GM19099 (cell line): Measurements from ENCODE around the gene MLNR.
A peak's percentile ranks its signal among the peaks of the same experiment; 100 is the strongest.

Experiments
- POLR2A ChIP-seq: IDR thresholded peaks from 3 replicates; pipeline ENCODE4 v1.6.1; 2011; ENCODE audit warnings: low read depth; ENCODE audit not compliant: insufficient read length; ENCODE audit errors: extremely low read depth

MLNR gene

DNA sequence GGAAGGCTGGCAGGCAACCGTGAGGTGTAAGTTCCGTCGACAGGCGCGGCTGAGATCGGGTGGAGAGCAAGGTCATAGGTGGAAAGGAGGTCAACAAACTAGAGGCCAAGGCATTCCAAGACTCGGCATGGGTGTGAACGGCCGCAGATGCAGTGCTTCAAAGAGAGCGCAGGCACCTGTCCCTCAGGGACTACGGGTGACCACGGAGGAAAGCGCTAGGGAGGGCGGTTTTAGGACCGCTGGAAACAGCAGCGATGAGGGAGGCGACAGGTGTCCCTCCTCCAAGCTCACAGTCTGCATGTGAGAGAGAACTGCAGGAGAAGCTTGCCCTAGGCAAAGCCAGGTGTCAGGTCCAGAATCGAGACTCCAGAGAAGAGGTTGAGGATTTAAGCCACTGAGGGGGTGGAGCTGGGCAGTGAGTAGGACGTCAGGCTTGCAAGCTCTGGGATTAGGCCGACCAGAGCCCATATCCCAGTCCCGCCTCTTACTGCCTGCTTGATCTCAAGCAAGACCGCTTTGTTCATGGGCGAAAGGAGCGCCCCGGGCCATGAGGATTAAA lies 1.6 kb upstream of the MLNR start:
- TF ChIP-seq POLR2A: no peak

DNA sequence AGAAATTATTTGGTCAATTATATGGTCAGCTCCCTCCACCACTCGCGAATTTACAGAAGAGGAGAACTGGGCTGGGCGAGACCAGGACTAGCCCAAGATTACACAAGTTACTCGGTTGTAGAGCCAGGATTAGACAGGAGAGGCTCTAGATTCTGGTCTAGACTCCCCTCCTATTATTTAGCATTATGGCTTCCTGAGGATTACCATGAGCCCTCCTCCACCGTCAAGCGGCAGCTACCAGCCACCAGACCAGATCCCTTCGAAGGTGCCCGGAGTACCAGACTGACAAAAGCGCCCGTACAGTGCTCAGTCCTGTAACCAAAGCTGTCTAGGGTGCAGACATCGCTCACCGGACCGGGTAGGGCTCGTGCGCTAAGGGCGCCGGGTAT lies 497 bp upstream of the MLNR start:
- TF ChIP-seq POLR2A: no peak

DNA sequence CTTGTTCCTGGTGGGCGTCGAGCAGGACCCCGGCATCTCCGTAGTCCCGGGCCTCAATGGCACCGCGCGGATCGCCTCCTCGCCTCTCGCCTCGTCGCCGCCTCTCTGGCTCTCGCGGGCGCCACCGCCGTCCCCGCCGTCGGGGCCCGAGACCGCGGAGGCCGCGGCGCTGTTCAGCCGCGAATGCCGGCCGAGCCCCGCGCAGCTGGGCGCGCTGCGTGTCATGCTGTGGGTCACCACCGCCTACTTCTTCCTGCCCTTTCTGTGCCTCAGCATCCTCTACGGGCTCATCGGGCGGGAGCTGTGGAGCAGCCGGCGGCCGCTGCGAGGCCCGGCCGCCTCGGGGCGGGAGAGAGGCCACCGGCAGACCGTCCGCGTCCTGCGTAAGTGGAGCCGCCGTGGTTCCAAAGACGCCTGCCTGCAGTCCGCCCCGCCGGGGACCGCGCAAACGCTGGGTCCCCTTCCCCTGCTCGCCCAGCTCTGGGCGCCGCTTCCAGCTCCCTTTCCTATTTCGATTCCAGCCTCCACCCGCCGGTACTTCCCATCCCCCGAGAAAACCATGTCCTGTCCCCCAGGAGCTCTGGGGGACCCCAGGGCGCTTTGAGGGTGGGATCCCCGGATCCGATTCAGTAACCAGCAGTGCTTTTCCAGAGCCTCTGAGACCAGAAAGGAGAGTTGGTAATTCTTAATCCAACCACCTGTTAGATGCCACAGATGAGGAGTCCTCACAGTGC lies 885 bp downstream of the MLNR start:
- no peak for TF ChIP-seq POLR2A

DNA sequence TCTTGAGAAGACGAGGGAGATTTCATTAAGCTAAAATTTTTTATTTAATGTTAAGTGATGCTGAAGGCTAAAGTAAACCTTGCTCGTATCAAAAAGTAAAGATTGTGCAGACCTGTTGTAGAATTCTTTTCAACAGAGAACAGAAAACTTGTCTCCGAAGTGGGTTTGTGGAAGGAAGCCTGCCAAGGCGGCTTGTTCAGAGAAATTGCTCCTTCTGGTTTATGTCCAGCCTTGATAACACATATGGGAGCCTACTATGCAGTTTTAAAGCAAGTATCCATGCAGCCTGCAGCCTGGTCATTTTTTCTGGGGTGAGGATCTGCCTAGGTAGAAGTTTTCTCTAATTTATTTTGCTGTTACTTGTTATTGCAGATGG lies 1.4 kb downstream of the MLNR start:
- no peak for TF ChIP-seq POLR2A

DNA sequence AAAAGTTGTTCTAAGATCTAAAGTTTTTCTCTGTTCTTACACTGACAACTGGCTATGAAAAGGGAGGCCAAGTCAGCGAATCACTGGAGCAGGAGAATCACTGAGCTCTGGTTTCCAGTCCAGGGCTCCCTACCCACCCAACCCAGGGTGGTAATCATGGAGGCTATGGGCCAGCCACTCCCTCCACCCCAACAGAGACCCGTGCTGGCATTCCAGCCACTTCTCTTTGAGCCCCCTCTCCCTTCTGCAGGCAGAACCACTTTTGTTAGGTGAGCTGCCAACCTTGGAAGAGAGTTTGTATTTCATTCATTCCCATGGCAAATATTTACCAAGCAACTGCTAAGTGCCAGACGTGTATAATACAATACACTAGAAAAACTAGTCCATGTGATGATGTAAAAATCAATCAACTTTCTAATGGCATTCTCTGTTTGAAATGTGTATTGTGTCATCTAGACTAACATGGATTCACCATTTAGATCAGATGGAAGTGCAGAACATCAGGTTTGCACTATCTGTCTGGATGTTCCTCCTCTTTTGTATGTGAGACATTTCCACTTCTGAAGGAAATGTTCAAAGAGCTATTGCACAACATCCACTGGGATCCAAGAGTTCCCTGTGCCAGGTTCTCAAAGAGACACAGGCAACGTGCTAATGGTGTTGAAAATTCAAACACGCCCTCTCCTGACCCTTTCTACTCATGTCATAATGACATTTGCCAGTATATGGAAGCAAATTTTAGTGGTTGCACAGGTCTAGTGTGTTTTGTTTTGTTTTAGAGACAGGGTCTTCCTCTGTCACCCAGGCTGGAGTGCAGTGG lies 5.3 kb downstream of the MLNR start:
- no peak for TF ChIP-seq POLR2A

DNA sequence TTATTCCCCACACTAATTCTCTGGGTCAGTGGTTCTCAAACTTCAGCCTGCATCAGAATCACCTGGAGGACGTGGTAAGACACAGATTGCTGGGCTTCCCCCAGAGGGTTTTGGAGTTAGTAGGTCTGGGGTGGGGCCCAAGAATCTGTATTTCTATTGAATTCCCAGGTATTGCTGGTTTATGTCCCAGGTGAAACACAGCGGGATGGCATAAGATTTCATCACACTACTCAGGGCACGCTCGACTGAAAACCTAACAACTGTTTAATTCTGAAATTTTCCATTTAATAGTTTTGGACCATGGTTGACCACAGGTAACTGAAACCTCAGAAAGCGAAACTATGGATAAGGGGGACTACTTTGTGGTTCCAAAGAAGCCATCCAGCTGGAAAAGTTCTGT lies 6.5 kb downstream of the MLNR start:
- no peak for TF ChIP-seq POLR2A

DNA sequence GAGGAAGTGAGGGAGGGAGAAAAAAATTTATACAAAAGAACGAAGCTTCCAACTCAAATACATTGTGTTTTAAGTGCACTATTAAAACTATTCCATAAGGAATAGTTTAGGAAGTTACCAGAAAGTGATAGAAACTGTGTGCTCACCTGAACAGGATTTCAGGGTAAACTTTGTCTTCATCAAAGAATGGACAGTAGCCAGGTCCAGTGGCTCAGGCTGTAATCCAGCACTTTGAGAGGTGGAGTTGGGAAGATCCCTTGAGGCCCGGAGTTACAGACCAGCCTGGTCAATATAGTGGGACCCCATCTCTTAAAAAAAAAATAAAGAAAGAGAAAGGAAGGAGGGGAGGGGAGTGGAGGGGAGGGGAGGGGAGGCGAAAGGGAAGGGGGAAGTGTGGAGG lies 14.6 kb downstream of the MLNR start:
- TF ChIP-seq POLR2A: no peak

DNA sequence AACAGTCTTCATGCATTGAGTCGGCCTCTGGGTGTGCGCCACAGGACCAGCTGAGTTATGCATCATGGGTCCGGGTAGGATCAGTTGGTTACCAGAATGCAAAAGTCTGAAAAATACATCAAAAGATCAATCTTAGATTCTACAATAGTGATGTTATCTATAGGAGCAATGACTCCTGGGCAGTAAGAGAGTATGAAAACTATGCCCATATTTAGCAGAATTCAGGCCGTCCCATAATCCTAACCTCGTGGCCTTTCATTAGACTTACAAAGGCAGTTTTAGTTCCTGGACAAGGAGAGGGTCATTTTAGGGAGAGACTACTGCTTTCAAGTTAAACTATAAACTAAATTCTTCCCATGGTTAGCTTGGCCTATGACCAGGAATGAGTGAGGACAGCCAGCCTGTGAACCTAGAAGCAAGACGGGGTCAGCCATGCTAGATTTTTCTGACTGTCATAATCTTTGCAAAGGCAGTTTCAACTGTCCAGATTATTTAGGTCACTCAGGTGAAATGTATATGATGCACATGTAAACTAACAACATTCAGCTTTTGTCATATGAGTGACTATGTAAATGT lies 15.8 kb downstream of the MLNR start:
- TF ChIP-seq POLR2A: no peak

DNA sequence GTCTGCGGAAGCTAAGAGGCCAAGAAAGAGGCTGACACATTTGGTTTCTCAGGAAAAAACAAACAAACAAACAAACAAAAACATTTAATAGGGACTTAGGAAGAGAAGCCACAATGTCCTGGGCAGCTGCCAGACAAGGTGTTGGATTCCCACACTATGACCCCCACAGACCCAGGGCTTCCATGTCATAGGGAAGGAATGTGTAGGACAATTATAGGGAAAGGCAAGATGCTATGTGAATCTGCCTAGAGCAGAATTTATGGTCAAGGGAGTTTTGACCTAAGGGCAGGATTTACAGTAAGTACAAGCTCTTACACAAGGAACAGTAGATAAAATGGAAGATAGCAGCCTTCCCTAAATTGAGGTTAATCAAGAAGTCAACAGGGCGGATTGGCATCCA lies 18.5 kb downstream of the MLNR start:
- TF ChIP-seq POLR2A: no peak

DNA sequence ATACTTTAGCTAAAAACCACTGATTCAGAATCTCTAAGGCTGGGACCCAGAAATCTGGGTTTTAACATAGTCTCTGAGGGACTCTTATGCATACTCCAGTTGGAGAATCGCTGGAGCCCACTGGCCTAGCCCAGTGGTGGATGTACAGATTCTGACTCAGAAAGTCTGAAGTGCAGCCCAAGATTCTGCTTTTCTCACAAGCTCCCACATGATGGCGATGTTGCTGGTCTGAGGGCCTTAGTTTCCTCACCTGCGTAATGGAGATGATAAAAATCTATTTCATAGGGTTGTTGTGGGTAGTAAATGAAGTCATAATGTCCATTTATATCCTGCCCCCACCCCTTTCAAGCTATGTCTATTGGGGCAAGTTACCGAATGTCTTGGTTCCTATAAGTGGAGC lies 19.9 kb downstream of the MLNR start:
- no peak for TF ChIP-seq POLR2A

DNA sequence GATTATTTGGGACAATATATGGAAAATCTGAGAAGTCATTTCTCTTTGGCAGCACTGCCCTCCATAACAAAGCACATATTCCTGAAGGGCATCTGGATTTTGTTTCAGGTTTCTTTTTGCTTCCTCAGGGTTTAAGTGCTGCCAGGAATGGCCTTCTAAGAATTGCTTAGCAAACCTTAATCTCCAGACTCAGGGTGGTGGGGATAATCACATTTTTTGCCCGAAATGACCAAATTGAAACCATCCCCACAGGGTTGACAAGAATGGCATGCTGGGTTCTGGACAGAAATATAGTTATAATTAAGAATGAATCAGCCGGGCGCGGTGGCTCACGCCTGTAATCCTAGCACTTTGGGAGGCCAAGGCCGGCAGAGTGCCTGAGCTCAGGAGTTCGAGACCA lies 21.2 kb downstream of the MLNR start:
- no peak for TF ChIP-seq POLR2A

DNA sequence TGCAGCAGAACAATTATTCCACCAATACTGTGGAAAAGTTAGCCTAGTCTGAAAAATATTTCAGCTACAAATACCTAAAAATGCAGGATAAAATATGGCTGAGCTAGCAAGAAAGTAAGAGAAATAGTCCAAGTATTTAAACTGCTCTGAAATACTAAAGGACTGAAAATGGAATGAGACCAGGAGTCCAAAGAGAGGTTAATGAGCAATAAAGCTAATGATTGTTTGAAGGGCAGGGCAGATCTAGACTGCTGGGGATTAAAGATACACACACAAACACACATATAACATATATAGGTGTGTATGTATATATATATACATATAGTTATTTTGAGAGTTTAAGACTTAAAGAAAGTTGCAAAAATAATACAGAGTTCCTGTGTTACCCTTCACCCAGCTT lies 25.0 kb downstream of the MLNR start:
- TF ChIP-seq POLR2A: no peak

DNA sequence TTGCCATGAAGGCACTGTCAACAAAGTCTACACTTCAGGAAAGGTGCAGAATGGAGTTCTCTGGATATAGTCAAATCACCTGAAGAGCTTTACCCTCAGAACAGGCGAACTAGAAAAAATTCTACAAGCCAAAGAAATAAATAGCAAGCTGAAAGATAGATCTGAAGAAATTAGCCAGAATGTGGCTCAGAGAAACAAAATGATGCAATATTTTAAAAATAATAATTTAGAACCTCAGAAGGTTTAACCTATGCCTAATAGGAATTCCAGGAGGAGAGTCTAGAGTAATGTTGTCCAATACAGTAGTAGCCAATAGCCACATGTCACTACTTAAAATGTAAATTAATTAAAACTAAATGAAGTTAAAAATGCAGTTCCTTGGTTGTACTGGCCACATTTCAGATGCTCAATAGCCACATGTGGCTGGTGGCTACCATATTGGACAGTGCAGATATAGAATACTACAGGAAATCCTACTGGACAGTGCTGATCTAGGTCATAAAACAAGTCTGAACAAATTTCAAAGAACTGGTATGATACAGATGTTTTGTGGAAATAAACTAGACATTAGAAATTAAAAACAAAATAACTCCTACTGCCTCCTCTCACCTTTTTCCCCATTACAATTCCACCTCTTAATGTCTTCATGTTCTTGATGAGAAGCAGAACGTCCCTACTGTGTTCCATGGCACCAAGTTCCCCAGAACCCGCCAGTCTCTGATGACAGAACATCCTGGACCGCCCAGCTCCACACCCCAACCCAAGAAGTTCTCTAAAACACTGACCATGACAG lies 26.9 kb downstream of the MLNR start:
- no peak for TF ChIP-seq POLR2A

DNA sequence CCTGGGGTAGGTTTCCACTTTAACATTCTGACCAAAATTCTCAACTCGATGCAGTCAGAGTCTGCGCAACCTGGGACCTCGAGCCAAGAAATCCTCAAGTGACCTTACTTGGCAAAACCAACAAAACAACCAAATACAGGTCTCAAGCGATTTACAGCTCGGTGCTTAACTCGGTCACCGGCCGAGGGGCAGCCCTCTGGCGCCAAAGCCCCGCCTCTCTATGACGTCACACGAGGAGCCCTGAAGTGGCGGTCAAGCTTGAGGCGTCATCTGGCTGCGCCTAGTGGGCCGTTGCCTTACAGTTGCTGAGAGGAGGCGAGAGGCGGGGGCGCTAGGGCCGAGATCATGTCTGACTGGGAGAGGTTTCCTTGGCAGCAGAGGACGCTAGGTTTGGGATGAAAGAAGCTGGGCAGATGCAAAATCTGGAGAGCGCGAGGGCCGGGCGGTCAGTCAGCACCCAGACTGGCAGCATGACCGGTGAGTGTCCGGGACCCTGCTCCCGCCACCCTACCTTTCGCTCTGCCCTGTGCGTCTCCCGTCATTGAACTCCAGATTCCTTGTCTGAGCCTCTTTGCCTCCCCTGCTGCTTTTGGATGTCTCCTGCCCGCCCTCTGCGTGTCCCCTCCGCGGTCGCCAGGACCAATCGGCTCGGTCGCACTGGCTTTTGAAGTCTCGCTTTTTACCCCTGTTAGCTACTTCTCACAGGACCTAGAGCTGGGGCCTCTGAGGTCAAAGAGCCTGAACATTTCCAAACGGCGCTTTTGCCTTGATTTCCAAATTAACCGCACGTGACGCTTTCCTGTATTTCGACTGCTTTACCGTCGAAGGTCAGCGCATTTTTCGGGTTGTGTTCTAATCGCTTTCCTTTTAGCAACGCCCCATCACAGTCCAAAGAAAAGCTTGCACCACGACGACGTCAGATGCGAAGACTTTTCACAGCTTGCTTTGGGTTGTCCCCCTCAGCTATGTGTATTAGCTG lies 27.8 kb downstream of the MLNR start, which contains the start of gene CDADC1:
TSS of gene CDADC1 (plus strand) at position 283 of the 979 bp plus-strand sequence. CDS start at position 396, 113 bp downstream.
- peak; percentile 82 for TF ChIP-seq POLR2A
